ENCODE results near the gene TTC21A. TPM values are rescaled to one million over a fixed set of nuclear protein-coding genes. Genes with fewer than 3 reads are reported as not detected.

The TTC21A gene
- total and polyA plus RNA-seq, 2 of the 13 experiments (the other 11 are each of a cell fraction or from before 2014, with no cell fraction given): 0.31 to 1.5 TPM

- no peak overlapping the region for H3K27ac ChIP-seq (ENCODE audit: extremely low read length, insufficient read depth, low read length)
- intact Hi-C loops (cut with micrococcal nuclease; ENCODE audit: unreplicated experiment) (loop anchor here (5.0 kb wide), 1 partner anchor 178 kb away; no protein-coding TSS in a partner anchor), in situ Hi-C loops (cut with HindIII; ENCODE audit: extremely low pct_ligation_motif_present, low pct_unique_long_range_greater_than_20kb) (no loop called here)
- peaks cover 19% of the 10 kb centered on the region for H3K79me2 ChIP-seq (ENCODE audit: insufficient read depth, low read length)
- no peak overlapping the region for H3K9ac ChIP-seq (ENCODE audit: insufficient read depth, low read depth, low read length)
- DNase-seq (ENCODE audit: low spot score): no peak
- no peaks in the 10 kb centered on the region for H4K20me1 ChIP-seq (ENCODE audit: insufficient read depth, low read length)
- H3K4me3 ChIP-seq (replicated peaks in 1 of 3; ENCODE audit: insufficient read depth in 1 of 3, low read depth in 2 of 3, low read length in 3 of 3): no peak overlapping the region
- ChIA-PET CTCF (ENCODE audit: low intra/inter-chr PET ratio, low total read pairs) (no interaction called here), POLR2A (no interaction called here)
- no peak overlapping the region for H2AFZ ChIP-seq (ENCODE audit: low read length)
- H3K4me2 ChIP-seq (ENCODE audit: low read depth, low read length): no peak overlapping the region
- H3K9me3 ChIP-seq (ENCODE audit: low read length): no peaks in the 10 kb centered on the region
- H3K27me3 ChIP-seq (ENCODE audit: control insufficient read depth in 1 of 2, insufficient read depth in 2 of 2, low read length in 2 of 2): no peaks in the 10 kb centered on the region; a peak in 1 of 5 replicates
- H3K4me1 ChIP-seq (ENCODE audit: insufficient read depth, low read length): peaks cover 37% of the 10 kb centered on the region
- H3K36me3 ChIP-seq (replicated peaks in 1 of 2; ENCODE audit: control insufficient read depth in 1 of 2, insufficient read depth in 2 of 2, low read length in 2 of 2): no peaks in the 10 kb centered on the region
- BruUV-seq (replicated peaks): no TSS peak
- 63% methylated on average over 5 of the region's 5 CpGs for WGBS (ENCODE audit: low lambda C conversion rate)
- ATAC-seq: no peak
- FAIRE-seq: no peak
- no peak for TF ChIP-seq ZNF761 (CRISPR knock-in tag; conservative IDR thresholded peaks at IDR 0.05)
- no peak for TF ChIP-seq ZNF180 (CRISPR knock-in tag; IDR thresholded peaks at IDR 0.05; ENCODE audit: borderline replicate concordance, low read depth)
- no peak for TF ChIP-seq NR2C2 (CRISPR knock-in tag; IDR thresholded peaks at IDR 0.05; ENCODE audit: borderline replicate concordance)
- no peak for TF ChIP-seq NFKBIZ (CRISPR knock-in tag; IDR thresholded peaks at IDR 0.05)
- no peak for TF ChIP-seq ZNF142 (CRISPR knock-in tag; IDR thresholded peaks at IDR 0.05)
- no peak for TF ChIP-seq BORCS8-MEF2B (CRISPR knock-in tag; IDR thresholded peaks at IDR 0.05)
- no peak for TF ChIP-seq FOXO1 (CRISPR knock-in tag; IDR thresholded peaks at IDR 0.05)
- TF ChIP-seq MYPOP (CRISPR knock-in tag; IDR thresholded peaks at IDR 0.05): no peak
- no peak for TF ChIP-seq PPARG (CRISPR knock-in tag; conservative IDR thresholded peaks at IDR 0.05)
- TF ChIP-seq ZBTB8A (CRISPR knock-in tag; IDR thresholded peaks at IDR 0.05; ENCODE audit: borderline replicate concordance, low read depth): no peak
- no peak for TF ChIP-seq TRAFD1 (CRISPR knock-in tag; IDR thresholded peaks at IDR 0.05; ENCODE audit: borderline replicate concordance)
- no peak for TF ChIP-seq ZFAT (CRISPR knock-in tag; conservative IDR thresholded peaks at IDR 0.05)
- TF ChIP-seq TIGD3 (CRISPR knock-in tag; IDR thresholded peaks at IDR 0.05; ENCODE audit: borderline replicate concordance): no peak
- no peak for TF ChIP-seq ZNF720 (CRISPR knock-in tag; IDR thresholded peaks at IDR 0.05)
Measured at GRCh38 chr3:39109086-39109485, 1.6 kb downstream of the TTC21A start.

Measured in HepG2 (cell line).